IMR-90 (cell line): ENCODE results near the gene CFDP1. TPM values are rescaled to one million over a fixed set of nuclear protein-coding genes. Genes with fewer than 3 reads are reported as not detected.
A peak's percentile ranks its signal among the peaks of the same experiment; 100 is the strongest.

Source experiments
- ATAC-seq: fragments of 200-7000 bp; cut with Tn5 transposase; 2 replicates; pipeline ENCODE4 v1.9.1; 2020; ENCODE audit warnings: low read depth, mild to moderate bottlenecking, moderate library complexity
- BruUV-seq: library from RNA; stranded (reverse); fragments of 400-500 nt; replicated peaks from 2 replicates; lab custom pipeline; 2021; lab: Mats Ljungman, UMichigan
- CTCF ChIA-PET: fragments of 300-600 bp; formaldehyde crosslinking; extraction: SDS; loops from one replicate; lab custom pipeline; 2021; ENCODE audit warnings: antibody characterized with exemption; lab: Yijun Ruan, JAX
- POLR2A ChIA-PET: fragments of 300-600 bp; sonication (Branson Sonifier 250); formaldehyde crosslinking; loops from one replicate; lab custom pipeline; 2022; ENCODE audit warnings: antibody characterized with exemption; ENCODE audit not compliant: unreplicated experiment; lab: Charles Lee
- DNase-seq: peaks from one replicate; pipeline ENCODE4 v3.0.0; 2013
- H2AFZ ChIP-seq: replicated peaks from 2 replicates; pipeline ENCODE3; 2013; ENCODE audit warnings: low read length, mild to moderate bottlenecking; ENCODE audit not compliant: poor library complexity
- H2AK5ac ChIP-seq: 2 replicates; pipeline ENCODE4 v1.6.1; 2013; ENCODE audit warnings: low read depth, low read length, inconsistent platforms
- H2AK9ac ChIP-seq: replicated peaks from 2 replicates; pipeline ENCODE3; 2013; ENCODE audit warnings: mild to moderate bottlenecking, low read depth, low read length, moderate library complexity; ENCODE audit not compliant: poor library complexity
- H2BK120ac ChIP-seq: 2 replicates; pipeline ENCODE4 v1.6.1; 2013; ENCODE audit warnings: low read depth, low read length, inconsistent platforms
- H2BK15ac ChIP-seq: 3 replicates; pipeline ENCODE4 v1.6.1; 2013; ENCODE audit warnings: low read depth, low read length, inconsistent platforms
- H2BK20ac ChIP-seq: 2 replicates; pipeline ENCODE4 v1.6.1; 2013; ENCODE audit warnings: low read depth, mild to moderate bottlenecking, inconsistent platforms, low read length, moderate library complexity
- H2BK5ac ChIP-seq: 2 replicates; pipeline ENCODE4 v1.6.1; 2013; ENCODE audit warnings: mild to moderate bottlenecking, low read depth, low read length, inconsistent platforms; ENCODE audit not compliant: poor library complexity, severe bottlenecking
- H3K14ac ChIP-seq: replicated peaks from 2 replicates; pipeline ENCODE4 v1.6.1; 2013; ENCODE audit warnings: low read depth, low read length, inconsistent platforms
- H3K18ac ChIP-seq: 2 replicates; pipeline ENCODE4 v1.6.1; 2013; ENCODE audit warnings: low read depth, low read length, control low read depth
- H3K23ac ChIP-seq: 2 replicates; pipeline ENCODE4 v1.6.1; 2013; ENCODE audit warnings: low read depth, low read length, inconsistent platforms
- H3K27ac ChIP-seq: 2 replicates; pipeline ENCODE4 v1.5.1; 2013; ENCODE audit warnings: mild to moderate bottlenecking, control low read depth, low read length; ENCODE audit not compliant: insufficient read depth
- H3K27me3 ChIP-seq: 2 replicates; pipeline ENCODE4 v1.6.1; 2013; ENCODE audit warnings: low read length; ENCODE audit not compliant: control insufficient read depth, insufficient read depth
- H3K36me3 ChIP-seq: 2 replicates; pipeline ENCODE4 v1.6.1; 2013; ENCODE audit warnings: low read length, mixed read lengths; ENCODE audit not compliant: control insufficient read depth, insufficient read depth
- H3K4ac ChIP-seq: 2 replicates; pipeline ENCODE4 v1.6.1; 2013; ENCODE audit warnings: low read depth, low read length, inconsistent platforms
- H3K4me1 ChIP-seq: 2 replicates; pipeline ENCODE4 v1.6.1; 2013; ENCODE audit warnings: low read length, mixed read lengths; ENCODE audit not compliant: control insufficient read depth, insufficient read depth
- H3K4me2 ChIP-seq: 2 replicates; pipeline ENCODE4 v1.6.1; 2013; ENCODE audit warnings: low read depth, mild to moderate bottlenecking, control low read depth, low read length, moderate library complexity
- H3K4me3 ChIP-seq: 2 replicates; pipeline ENCODE4 v1.5.1; 2013; ENCODE audit warnings: low read depth, mild to moderate bottlenecking, control low read depth, low read length, moderate library complexity; ENCODE audit not compliant: insufficient read depth
- H3K56ac ChIP-seq: 2 replicates; pipeline ENCODE4 v1.6.1; 2013; ENCODE audit warnings: low read length, inconsistent platforms; ENCODE audit not compliant: insufficient read depth; ENCODE audit errors: extremely low read depth
- H3K79me1 ChIP-seq, 2 experiments: 2 replicates each; pipeline ENCODE4 v1.6.1; 2013; ENCODE audit warnings: low read length in 2 of 2, inconsistent platforms in 1 of 2, low read depth in 1 of 2
- H3K9ac ChIP-seq: 2 replicates; pipeline ENCODE4 v1.6.1; 2013; ENCODE audit warnings: low read depth, low read length, control low read depth
- H3K9me1 ChIP-seq: 2 replicates; pipeline ENCODE4 v1.6.1; 2013; ENCODE audit warnings: low read length, inconsistent platforms; ENCODE audit not compliant: insufficient read depth
- H3K9me3 ChIP-seq: 2 replicates; pipeline ENCODE4 v1.6.1; 2013; ENCODE audit warnings: low read length; ENCODE audit not compliant: control insufficient read depth, insufficient read depth
- H4K20me1 ChIP-seq: 2 replicates; pipeline ENCODE4 v1.6.1; 2013; ENCODE audit warnings: low read length, inconsistent platforms; ENCODE audit not compliant: insufficient read depth
- H4K5ac ChIP-seq: 2 replicates; pipeline ENCODE4 v1.6.1; 2013; ENCODE audit warnings: mild to moderate bottlenecking, low read depth, low read length, control low read depth
- H4K8ac ChIP-seq, 2 experiments: 2 replicates each; pipeline ENCODE4 v1.6.1; 2013; ENCODE audit warnings: low read depth in 2 of 2, low read length in 2 of 2, control low read depth in 1 of 2, inconsistent platforms in 1 of 2
- H4K91ac ChIP-seq: 2 replicates; pipeline ENCODE4 v1.6.1; 2013; ENCODE audit warnings: low read depth, low read length, inconsistent platforms; ENCODE audit not compliant: insufficient read depth
- CEBPB ChIP-seq: IDR thresholded peaks from 2 replicates; pipeline ENCODE4 v1.6.1; 2012; ENCODE audit warnings: low read depth, low read length, improper control_type of control experiment
- POLR2A ChIP-seq: IDR thresholded peaks from 2 replicates; pipeline ENCODE4 v1.6.1; 2012; ENCODE audit warnings: mild to moderate bottlenecking, low read depth, low read length
- RCOR1 ChIP-seq: IDR thresholded peaks from 2 replicates; pipeline ENCODE4 v1.6.1; 2012; ENCODE audit warnings: mild to moderate bottlenecking, low read length, improper control_type of control experiment; ENCODE audit not compliant: insufficient replicate concordance
- dilution Hi-C: fragments of 300-500 bp; cut with HindIII; formaldehyde crosslinking; loops from one replicate; pipeline ENCODE4 v1.14.3; 2018; ENCODE audit warnings: low sequenced_read_pairs; ENCODE audit not compliant: unreplicated experiment
- in situ Hi-C: fragments of 300-500 bp; cut with MboI; formaldehyde crosslinking; loops from 3 replicates; pipeline ENCODE4 v1.14.3; 2019; ENCODE audit warnings: low sequenced_read_pairs, inconsistent platforms, mixed read lengths
- intact Hi-C: fragments of 100-400 bp; cut with micrococcal nuclease; formaldehyde crosslinking; loops from 2 replicates; pipeline ENCODE4 v1.10.0; 2022
- polyA plus RNA-seq, 3 experiments: library from polyadenylated mRNA; depleted of rRNA; stranded (reverse); fragments of >200 nt; gene quantifications; 2 replicates each; pipeline ENCODE4 v1.2.3, GENCODE V29; 2012; ENCODE audit warnings: low replicate concordance in 1 of 3
- total RNA-seq: library from RNA; depleted of rRNA; stranded (reverse); fragments of >200 nt; gene quantifications from 2 replicates; pipeline ENCODE4 v1.2.3, GENCODE V29; 2012
- TF ChIP-seq, protein P1 (sequence below): fragments of 150-350 bp; IDR thresholded peaks from 2 replicates; pipeline ENCODE4 v1.6.1; 2017; ENCODE audit warnings: mild to moderate bottlenecking, antibody characterized with exemption, low read length, low read depth

The CFDP1 gene
- total and polyA plus RNA-seq, 2 of the 4 experiments (the other 2 are of a cell fraction): 15.6 to 38.7 TPM

DNA sequence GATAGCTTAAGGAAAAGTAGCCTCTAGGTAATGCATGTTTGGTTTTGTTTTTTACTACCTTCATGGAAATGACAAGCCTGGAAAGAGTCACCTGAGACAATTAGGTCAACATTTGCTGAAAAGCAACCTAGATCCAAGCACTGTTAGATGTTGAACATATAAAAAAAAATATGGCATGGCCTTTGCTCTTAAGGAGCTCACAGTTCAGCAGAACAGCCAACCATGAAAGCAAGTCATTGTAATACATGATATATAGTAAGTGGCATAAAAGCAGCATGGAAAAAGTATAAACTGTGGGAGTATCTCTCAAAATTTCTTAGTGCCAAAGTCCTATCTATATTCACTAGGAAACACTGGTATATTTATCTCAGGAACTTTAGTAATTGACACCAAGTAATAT, 31.6 kb downstream of the CFDP1 start:
- H2AFZ ChIP-seq: no peak overlapping the region
- H3K9me1 ChIP-seq: peaks cover 6% of the 10 kb centered on the region; the same call in 1 of the 2 replicates
- no peak overlapping the region for H3K4me3 ChIP-seq

More for the DNA sequence above, 31.6 kb downstream of the CFDP1 start:
- H3K79me1 ChIP-seq: peaks cover 21 to 42% of the 10 kb centered on the region in 2 experiments
- no peak overlapping the region for H3K4me2 ChIP-seq
- DNase-seq (no peak), ATAC-seq (no peak)
- H4K8ac ChIP-seq: peak overlapping the region in 1 of 2 experiments; percentile 17; a peak in 1 of 4 replicates
- H3K56ac ChIP-seq: no peak overlapping the region
- BruUV-seq: no TSS peak
- H3K27me3 ChIP-seq: no peaks in the 10 kb centered on the region
- H3K18ac ChIP-seq: no peak overlapping the region
- no peak overlapping the region for H2BK15ac ChIP-seq
- H2BK5ac ChIP-seq: peak overlapping the region; percentile 69
- dilution Hi-C loops: no loop called here
- H2BK20ac ChIP-seq: no peak overlapping the region
- intact Hi-C loops: loop anchor here (1.0 to 5.0 kb wide), 2 partner anchors 63 to 169 kb away; partner anchors contain the start of gene TMEM170A
- H3K36me3 ChIP-seq: peaks cover 6% of the 10 kb centered on the region; the same call in 1 of the 2 replicates
- H3K4ac ChIP-seq: no peak overlapping the region
- no peaks in the 10 kb centered on the region for H4K20me1 ChIP-seq
- no peak overlapping the region; the same call in 1 of the 2 replicates for H3K9ac ChIP-seq
- H3K9me3 ChIP-seq: no peaks in the 10 kb centered on the region
- no peak overlapping the region for H4K5ac ChIP-seq
- ChIA-PET POLR2A (no interaction called here), CTCF (interaction anchor here (0.6 to 2.2 kb wide), 4 partner anchors 12 to 203 kb away, joined by 3 to 12 read pairs (median 6); no protein-coding TSS in a partner anchor)
- H3K14ac ChIP-seq: no peak overlapping the region
- no peak for TF ChIP-seq RCOR1
- TF ChIP-seq POLR2A: no peak
- TF ChIP-seq, protein P1, sequence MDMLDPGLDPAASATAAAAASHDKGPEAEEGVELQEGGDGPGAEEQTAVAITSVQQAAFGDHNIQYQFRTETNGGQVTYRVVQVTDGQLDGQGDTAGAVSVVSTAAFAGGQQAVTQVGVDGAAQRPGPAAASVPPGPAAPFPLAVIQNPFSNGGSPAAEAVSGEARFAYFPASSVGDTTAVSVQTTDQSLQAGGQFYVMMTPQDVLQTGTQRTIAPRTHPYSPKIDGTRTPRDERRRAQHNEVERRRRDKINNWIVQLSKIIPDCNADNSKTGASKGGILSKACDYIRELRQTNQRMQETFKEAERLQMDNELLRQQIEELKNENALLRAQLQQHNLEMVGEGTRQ: no peak
- no peak for TF ChIP-seq CEBPB
- peak overlapping the region; percentile 42; the same call in 1 of the 2 replicates for H3K23ac ChIP-seq
- no peak overlapping the region for H4K91ac ChIP-seq
- no peak overlapping the region for H2AK5ac ChIP-seq
- H2AK9ac ChIP-seq: no peak overlapping the region
- peak overlapping the region; percentile 19; the same call in 1 of the 2 replicates for H2BK120ac ChIP-seq
- no peak overlapping the region for H3K27ac ChIP-seq
- in situ Hi-C loops: no loop called here
- peaks cover 4% of the 10 kb centered on the region; the same call in 1 of the 2 replicates for H3K4me1 ChIP-seq
